Kidney (tissue), 14 donors: ENCODE data around the gene SBF1. TPM values are rescaled to one million over a fixed set of nuclear protein-coding genes. Genes with fewer than 3 reads are reported as not detected.

ENCODE experiments used
- DNase-seq, 5 donors: peaks; one replicate each; pipeline ENCODE4 v3.0.0-alpha.2; 2013 to 2020
- FAIRE-seq: peaks from 2 replicates; lab custom pipeline; 2012; peaks lifted over from hg19 to GRCh38; lab: Jason Lieb, UNC
- H3K27ac ChIP-seq, 2 donors: one replicate each; pipeline ENCODE4 v1.7.0; 2013; ENCODE audit warnings: low read depth in 2 of 2, low read length in 2 of 2, inconsistent platforms in 1 of 2
- H3K27me3 ChIP-seq: one replicate; pipeline ENCODE4 v1.7.1; 2013; ENCODE audit warnings: low read length, inconsistent platforms; ENCODE audit not compliant: control insufficient read depth, insufficient read depth
- H3K36me3 ChIP-seq, 3 donors: one replicate each; pipeline versions ENCODE4 v1.7.0 to v1.7.1; 2013; ENCODE audit warnings: low read length in 3 of 3, control low read depth in 1 of 3, inconsistent platforms in 1 of 3; ENCODE audit not compliant: insufficient read depth in 3 of 3, control insufficient read depth in 2 of 3
- H3K4me1 ChIP-seq, 3 donors: one replicate each; pipeline versions ENCODE4 v1.7.0 to v1.7.1; 2013; ENCODE audit warnings: low read length in 3 of 3, inconsistent platforms in 1 of 3, low read depth in 1 of 3; ENCODE audit not compliant: control insufficient read depth in 2 of 3, insufficient read depth in 2 of 3
- H3K4me3 ChIP-seq, 3 donors: one replicate each; pipeline versions ENCODE4 v1.7.0 to v1.8.1; 2013; ENCODE audit warnings: low read length in 3 of 3, control low read depth in 1 of 3, inconsistent platforms in 1 of 3
- H3K9ac ChIP-seq, 3 donors: one replicate each; pipeline versions ENCODE4 v1.7.0 to v1.7.1; 2013; ENCODE audit warnings: low read length in 3 of 3, control low read depth in 1 of 3, inconsistent platforms in 1 of 3
- H3K9me3 ChIP-seq, 3 donors: one replicate each; pipeline versions ENCODE4 v1.7.0 to v1.7.1; 2013; ENCODE audit warnings: low read length in 3 of 3, control low read depth in 1 of 3, inconsistent platforms in 1 of 3; ENCODE audit not compliant: control insufficient read depth in 2 of 3, insufficient read depth in 1 of 3
- intact Hi-C: fragments of 100-400 bp; cut with DNase I; formaldehyde crosslinking; loops from one replicate; pipeline ENCODE4 v1.11.1; 2022
- polyA plus RNA-seq: library from polyadenylated mRNA; stranded (reverse); fragments of 350-450 nt; fragmentation: Illumina TruSeq; extraction: RNeasy Lipid Tissue Mini Kit (QIAGEN cat#74804); gene quantifications from one replicate; pipeline ENCODE4 v1.2.3, GENCODE V29; 2014; ENCODE audit warnings: low read depth, low replicate concordance; ENCODE audit not compliant: insufficient read depth
- total RNA-seq: library from RNA; stranded (reverse); fragmentation: NEBNext Ultra II Directional; extraction: Animal tissue kit (Norgen Biotek cat#: 25700); gene quantifications from one replicate; pipeline ENCODE4 v1.2.1, GENCODE V29; 2021
- TF ChIP-seq, protein P1 (sequence below): IDR thresholded peaks from 3 replicates; pipeline ENCODE4 v1.5.1; 2012; ENCODE audit warnings: mild to moderate bottlenecking, moderate library complexity, borderline replicate concordance; ENCODE audit not compliant: insufficient read depth; ENCODE audit errors: extremely low read depth
- donor health status: control.
- donor health status: control.
- donor health status: control.
- donor health status: control.
- donor health status: control.
- donor health status: DM: yes; HTN: yes; CAD: no.
- donor health status: Normal renal cell carcinoma (clear cell type).

SBF1 gene
- total and polyA plus RNA-seq, 2 donors from 2014 or later: 18.1 to 73.9 TPM

GRCh38 chr22:50489363-50490243 is 14.8 kb upstream of the SBF1 start:
- TF ChIP-seq, protein P1, sequence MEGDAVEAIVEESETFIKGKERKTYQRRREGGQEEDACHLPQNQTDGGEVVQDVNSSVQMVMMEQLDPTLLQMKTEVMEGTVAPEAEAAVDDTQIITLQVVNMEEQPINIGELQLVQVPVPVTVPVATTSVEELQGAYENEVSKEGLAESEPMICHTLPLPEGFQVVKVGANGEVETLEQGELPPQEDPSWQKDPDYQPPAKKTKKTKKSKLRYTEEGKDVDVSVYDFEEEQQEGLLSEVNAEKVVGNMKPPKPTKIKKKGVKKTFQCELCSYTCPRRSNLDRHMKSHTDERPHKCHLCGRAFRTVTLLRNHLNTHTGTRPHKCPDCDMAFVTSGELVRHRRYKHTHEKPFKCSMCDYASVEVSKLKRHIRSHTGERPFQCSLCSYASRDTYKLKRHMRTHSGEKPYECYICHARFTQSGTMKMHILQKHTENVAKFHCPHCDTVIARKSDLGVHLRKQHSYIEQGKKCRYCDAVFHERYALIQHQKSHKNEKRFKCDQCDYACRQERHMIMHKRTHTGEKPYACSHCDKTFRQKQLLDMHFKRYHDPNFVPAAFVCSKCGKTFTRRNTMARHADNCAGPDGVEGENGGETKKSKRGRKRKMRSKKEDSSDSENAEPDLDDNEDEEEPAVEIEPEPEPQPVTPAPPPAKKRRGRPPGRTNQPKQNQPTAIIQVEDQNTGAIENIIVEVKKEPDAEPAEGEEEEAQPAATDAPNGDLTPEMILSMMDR: no peak
- DNase-seq (peak in 1 of 5 donors; percentile 66), FAIRE-seq (no peak)
- Histone ChIP-seq H3K27ac (no peak overlapping the region), H3K36me3 (peaks cover 0 to 4% (median 0%) of the 10 kb centered on the region in 3 donors), H3K4me3 (peak overlapping the region in 1 of 3 donors; percentile 56), H3K27me3 (no peaks in the 10 kb centered on the region), H3K4me1 (peaks cover 0 to 11% (median 0%) of the 10 kb centered on the region in 3 donors), H3K9me3 (no peaks in the 10 kb centered on the region), H3K9ac (no peak overlapping the region)
- intact Hi-C loops: no loop called here

GRCh38 chr22:50488886-50489285 is 14.1 kb upstream of the SBF1 start:
- H3K9ac ChIP-seq: no peak overlapping the region
- H3K4me1 ChIP-seq: peaks cover 0 to 13% (median 0%) of the 10 kb centered on the region in 3 donors
- DNase-seq (no peak), FAIRE-seq (no peak)
- H3K27me3 ChIP-seq: no peaks in the 10 kb centered on the region
- peak overlapping the region in 2 of 3 donors; percentile 39 to 57 for H3K4me3 ChIP-seq
- no peak overlapping the region for H3K27ac ChIP-seq
- H3K9me3 ChIP-seq: no peaks in the 10 kb centered on the region
- H3K36me3 ChIP-seq: peaks cover 0 to 4% (median 0%) of the 10 kb centered on the region in 3 donors
- TF ChIP-seq, protein P1: no peak
- intact Hi-C loops: no loop called here

GRCh38 chr22:50488006-50488677 is 13.3 kb upstream of the SBF1 start:
- Histone ChIP-seq H3K36me3 (peaks cover 0 to 4% (median 0%) of the 10 kb centered on the region in 3 donors), H3K9me3 (no peaks in the 10 kb centered on the region), H3K4me3 (peak overlapping the region in 2 of 3 donors; percentile 69 to 75), H3K9ac (peak overlapping the region in 1 of 3 donors; percentile 51), H3K27me3 (no peaks in the 10 kb centered on the region), H3K27ac (no peak overlapping the region), H3K4me1 (peaks cover 0 to 13% (median 0%) of the 10 kb centered on the region in 3 donors)
- intact Hi-C loops: no loop called here
- FAIRE-seq (no peak), DNase-seq (peak in 1 of 5 donors; percentile 60)
- TF ChIP-seq, protein P1: no peak
